ENCODE data around the gene EHMT2.
"Not testable (repeated sequence)": the region's sequence is repeated elsewhere in the genome, so short reads cannot be mapped to it uniquely, and the experiment has no call there.

EHMT2 gene

DNA sequence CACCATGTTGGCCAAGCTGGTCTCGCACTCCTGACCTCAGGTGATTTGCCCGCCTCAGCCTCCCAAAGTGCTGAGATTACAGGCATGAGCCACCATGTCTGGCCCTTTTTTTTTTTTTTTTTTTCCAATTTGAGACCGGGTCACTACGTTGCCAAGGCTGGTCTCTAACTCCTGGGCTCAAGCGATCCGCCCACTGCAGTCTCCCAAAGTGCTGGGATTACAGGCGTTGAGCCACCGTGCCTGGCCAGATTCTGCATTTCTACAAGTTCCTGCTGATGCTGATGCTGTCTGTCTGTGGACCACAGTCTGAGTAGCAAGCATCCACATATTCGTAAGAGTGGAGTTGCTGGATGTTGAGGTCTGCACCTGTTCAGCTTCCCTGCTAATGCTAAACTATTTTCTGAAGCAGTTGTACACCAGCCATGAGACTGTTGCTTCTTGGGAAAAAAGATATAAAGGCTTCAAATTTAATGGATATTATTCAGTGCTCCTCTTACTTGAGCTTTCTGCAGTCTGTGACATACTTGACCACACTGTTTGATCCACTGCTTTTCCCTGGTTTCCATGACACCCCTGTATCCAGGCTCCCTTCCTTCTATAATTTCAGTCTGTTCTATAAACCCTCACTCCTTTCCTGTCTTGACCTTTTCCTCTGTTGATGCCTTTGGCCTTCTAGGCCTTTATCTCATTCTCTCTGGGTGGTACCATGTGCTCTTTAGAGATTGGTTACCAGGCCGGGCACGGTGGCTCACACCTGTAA, 14.5 kb upstream of the EHMT2 start:
- no peaks in the 10 kb centered on the region for H3K4me1 ChIP-seq (ENCODE audit: control insufficient read depth in 1 of 2, insufficient read depth in 1 of 2, low read depth in 1 of 2, low read length in 1 of 2)
- TF ChIP-seq, protein P1, sequence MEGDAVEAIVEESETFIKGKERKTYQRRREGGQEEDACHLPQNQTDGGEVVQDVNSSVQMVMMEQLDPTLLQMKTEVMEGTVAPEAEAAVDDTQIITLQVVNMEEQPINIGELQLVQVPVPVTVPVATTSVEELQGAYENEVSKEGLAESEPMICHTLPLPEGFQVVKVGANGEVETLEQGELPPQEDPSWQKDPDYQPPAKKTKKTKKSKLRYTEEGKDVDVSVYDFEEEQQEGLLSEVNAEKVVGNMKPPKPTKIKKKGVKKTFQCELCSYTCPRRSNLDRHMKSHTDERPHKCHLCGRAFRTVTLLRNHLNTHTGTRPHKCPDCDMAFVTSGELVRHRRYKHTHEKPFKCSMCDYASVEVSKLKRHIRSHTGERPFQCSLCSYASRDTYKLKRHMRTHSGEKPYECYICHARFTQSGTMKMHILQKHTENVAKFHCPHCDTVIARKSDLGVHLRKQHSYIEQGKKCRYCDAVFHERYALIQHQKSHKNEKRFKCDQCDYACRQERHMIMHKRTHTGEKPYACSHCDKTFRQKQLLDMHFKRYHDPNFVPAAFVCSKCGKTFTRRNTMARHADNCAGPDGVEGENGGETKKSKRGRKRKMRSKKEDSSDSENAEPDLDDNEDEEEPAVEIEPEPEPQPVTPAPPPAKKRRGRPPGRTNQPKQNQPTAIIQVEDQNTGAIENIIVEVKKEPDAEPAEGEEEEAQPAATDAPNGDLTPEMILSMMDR (IDR thresholded peaks at IDR 0.05) = no peak
- no peaks in the 10 kb centered on the region for H3K9me3 ChIP-seq
- no peaks in the 10 kb centered on the region for H3K27me3 ChIP-seq
- H3K36me3 ChIP-seq = no peaks in the 10 kb centered on the region
- no peak overlapping the region for H3K4me3 ChIP-seq (ENCODE audit: low read depth in 1 of 2, low read length in 1 of 2)
- H3K27ac ChIP-seq = no peak overlapping the region

DNA sequence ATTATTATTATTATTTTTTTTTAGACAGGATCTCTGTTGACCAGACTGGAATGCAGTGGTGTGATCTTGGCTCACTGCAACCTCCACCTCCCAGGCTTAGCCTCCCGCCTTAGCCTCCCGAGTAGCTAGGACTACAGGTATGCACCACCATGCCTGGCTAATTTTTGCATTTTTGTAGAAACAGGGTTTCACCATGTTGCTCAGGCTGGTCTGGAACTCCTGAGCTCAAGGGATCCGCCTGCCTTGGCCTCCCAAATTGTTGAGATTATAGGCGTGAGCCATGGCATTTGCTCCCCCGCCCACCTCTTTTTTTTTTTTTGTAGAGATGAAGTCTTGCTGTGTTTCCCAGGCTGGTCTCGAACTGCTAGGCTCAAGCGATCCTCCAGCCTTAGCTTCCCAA, 11.8 kb upstream of the EHMT2 start:
- not testable (repeated sequence) for H3K36me3 ChIP-seq; H3K4me1 ChIP-seq (ENCODE audit: control insufficient read depth in 1 of 2, insufficient read depth in 1 of 2, low read depth in 1 of 2, low read length in 1 of 2); H3K4me3 ChIP-seq (ENCODE audit: low read depth in 1 of 2, low read length in 1 of 2); H3K27ac ChIP-seq; H3K9me3 ChIP-seq
- H3K27me3 ChIP-seq = peaks cover 26% of the 10 kb centered on the region

DNA sequence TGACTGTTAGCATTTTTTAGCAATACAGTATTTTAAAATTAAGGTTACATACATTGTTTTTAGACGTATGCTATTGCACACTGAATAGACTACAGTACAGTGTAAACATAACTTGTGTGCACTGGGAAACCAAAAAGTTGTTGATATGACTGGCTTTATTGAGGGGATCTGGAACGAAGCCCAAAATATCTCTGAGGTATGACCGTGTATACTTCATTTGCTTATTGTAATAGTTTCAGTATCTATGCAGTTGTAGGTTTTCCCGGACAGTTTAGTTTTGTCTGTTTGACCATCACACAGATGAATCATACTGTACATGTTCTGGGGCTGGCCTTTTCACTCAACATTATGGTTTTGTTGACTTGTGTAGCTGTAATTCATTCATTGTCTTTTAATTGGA, 11.3 kb upstream of the EHMT2 start:
- Histone ChIP-seq H3K4me1 (ENCODE audit: control insufficient read depth in 1 of 2, insufficient read depth in 1 of 2, low read depth in 1 of 2, low read length in 1 of 2) (no peaks in the 10 kb centered on the region), H3K27me3 (peaks cover 30% of the 10 kb centered on the region), H3K4me3 (ENCODE audit: low read depth in 1 of 2, low read length in 1 of 2) (no peak overlapping the region), H3K27ac (no peak overlapping the region), H3K9me3 (no peaks in the 10 kb centered on the region), H3K36me3 (no peaks in the 10 kb centered on the region)
- TF ChIP-seq, protein P1 (IDR thresholded peaks at IDR 0.05) = no peak

DNA sequence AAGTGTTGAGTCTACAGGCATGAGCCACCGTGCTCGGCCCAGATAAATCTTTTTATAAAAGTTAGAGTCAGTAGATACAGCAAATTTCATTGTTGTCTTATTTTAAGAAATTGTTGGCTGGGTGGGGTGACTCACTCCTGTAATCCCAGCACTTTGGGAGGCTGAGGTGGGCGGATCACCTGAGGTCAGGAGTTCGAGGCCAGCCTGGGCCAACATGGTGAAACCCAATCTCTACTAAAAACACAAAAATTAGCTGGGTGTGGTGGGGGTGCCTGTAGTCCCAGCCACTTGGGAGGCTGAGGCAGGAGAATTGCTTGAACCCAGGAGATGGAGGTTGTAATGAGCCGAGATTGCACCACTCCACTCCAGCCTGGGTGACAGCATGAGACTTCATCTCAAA, 10.8 kb upstream of the EHMT2 start:
- H3K27ac ChIP-seq, H3K36me3 ChIP-seq: not testable (repeated sequence)

DNA sequence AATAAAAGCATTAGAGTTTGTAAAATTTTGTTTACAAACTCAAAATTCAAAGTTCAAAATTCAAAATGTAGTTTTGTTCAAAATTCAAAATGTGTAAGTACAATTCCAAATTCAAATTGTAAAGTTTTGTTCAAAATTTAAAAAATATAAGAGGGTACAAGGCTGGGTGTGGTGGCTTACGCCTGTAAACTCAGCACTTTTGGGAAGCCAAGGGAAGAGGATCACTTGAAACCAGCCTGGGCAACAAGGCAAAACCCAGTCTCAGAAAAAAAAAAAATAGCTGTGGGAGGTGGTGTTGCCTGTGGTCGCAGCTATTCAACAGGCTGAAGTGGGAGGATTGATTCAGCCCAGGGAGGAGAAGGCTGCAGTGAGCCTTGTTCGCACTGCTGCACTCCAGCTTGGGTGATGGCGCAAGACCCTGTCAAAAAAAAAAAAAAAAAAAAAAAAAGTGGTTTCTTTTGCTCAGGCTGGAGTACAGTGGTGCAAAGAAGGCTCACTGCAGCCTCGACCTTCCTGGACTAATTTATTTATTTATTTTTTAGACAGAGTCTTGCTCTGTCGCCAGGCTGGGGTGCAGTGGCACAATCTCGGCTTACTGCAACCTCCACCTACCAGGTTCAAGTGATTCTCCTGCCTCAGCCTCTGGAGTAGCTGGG, 9.8 kb upstream of the EHMT2 start:
- Histone ChIP-seq H3K4me1 (ENCODE audit: control insufficient read depth in 1 of 2, insufficient read depth in 1 of 2, low read depth in 1 of 2, low read length in 1 of 2) (peaks cover 10 to 12% of the 10 kb centered on the region in 2 experiments), H3K9me3 (no peaks in the 10 kb centered on the region), H3K27ac (no peak overlapping the region), H3K27me3 (peaks cover 42% of the 10 kb centered on the region), H3K36me3 (no peaks in the 10 kb centered on the region), H3K4me3 (ENCODE audit: low read depth in 1 of 2, low read length in 1 of 2) (no peak overlapping the region)
- TF ChIP-seq, protein P1 (IDR thresholded peaks at IDR 0.05) = no peak

More for the DNA sequence above, 10.8 kb upstream of the EHMT2 start:
- not testable (repeated sequence) for H3K9me3 ChIP-seq; H3K4me3 ChIP-seq (ENCODE audit: low read depth in 1 of 2, low read length in 1 of 2); H3K4me1 ChIP-seq (ENCODE audit: control insufficient read depth in 1 of 2, insufficient read depth in 1 of 2, low read depth in 1 of 2, low read length in 1 of 2)
- H3K27me3 ChIP-seq = peaks cover 33% of the 10 kb centered on the region

DNA sequence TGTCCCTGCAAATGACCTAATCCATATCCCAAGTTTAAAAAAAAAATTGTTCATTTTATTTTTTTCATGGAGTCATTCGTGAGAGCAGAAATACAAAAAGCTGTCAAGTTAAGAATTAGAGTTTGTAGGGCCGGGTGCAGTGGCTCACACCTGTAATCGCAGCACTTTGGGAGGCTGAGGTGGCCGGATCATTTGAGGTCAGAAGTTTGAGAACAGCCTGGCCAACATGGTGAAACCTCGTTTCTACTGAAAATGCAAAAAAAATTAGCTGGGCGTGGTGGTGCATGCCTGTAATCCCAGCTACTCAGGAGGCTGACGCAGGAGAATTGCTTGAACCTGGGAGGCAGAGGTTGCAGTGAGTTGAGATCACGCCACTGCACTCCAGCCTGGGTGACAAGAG, 9.2 kb upstream of the EHMT2 start:
- H3K27ac ChIP-seq; H3K4me3 ChIP-seq (ENCODE audit: low read depth in 1 of 2, low read length in 1 of 2); H3K9me3 ChIP-seq; H3K36me3 ChIP-seq: not testable (repeated sequence)
- peaks cover 13 to 14% of the 10 kb centered on the region in 2 experiments for H3K4me1 ChIP-seq (ENCODE audit: control insufficient read depth in 1 of 2, insufficient read depth in 1 of 2, low read depth in 1 of 2, low read length in 1 of 2)
- H3K27me3 ChIP-seq = peaks cover 44% of the 10 kb centered on the region

DNA sequence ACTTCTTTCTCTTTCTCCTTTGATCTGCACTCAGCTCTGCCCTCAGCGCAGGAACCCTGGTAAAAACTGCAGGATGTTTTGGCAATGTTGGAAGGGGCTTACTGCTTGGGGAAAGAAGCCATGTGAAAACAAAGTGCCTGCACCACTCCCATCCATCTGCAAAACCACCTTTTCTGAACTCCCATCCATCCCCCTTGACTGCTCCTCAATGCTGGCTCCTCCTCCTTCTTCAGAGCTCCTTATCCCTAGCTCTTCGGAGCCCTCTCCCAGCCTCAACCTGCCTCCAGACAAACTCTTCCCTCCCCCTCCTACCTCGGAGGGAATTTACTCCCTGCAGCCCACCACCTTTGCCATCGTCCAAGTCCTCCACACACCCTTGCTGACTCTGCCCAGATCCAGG, 8.6 kb upstream of the EHMT2 start:
- no peak overlapping the region for H3K4me3 ChIP-seq (ENCODE audit: low read depth in 1 of 2, low read length in 1 of 2)
- H3K36me3 ChIP-seq = no peaks in the 10 kb centered on the region
- H3K9me3 ChIP-seq = no peaks in the 10 kb centered on the region
- H3K27me3 ChIP-seq = peaks cover 44% of the 10 kb centered on the region
- H3K4me1 ChIP-seq (ENCODE audit: control insufficient read depth in 1 of 2, insufficient read depth in 1 of 2, low read depth in 1 of 2, low read length in 1 of 2) = peaks cover 16 to 17% of the 10 kb centered on the region in 2 experiments
- TF ChIP-seq, protein P1 (IDR thresholded peaks at IDR 0.05) = no peak
- H3K27ac ChIP-seq = no peak overlapping the region

Data from neutrophil (primary cell).